ENCODE measurements around the gene TPRX2. TPM values are rescaled to one million over a fixed set of nuclear protein-coding genes. Genes with fewer than 3 reads are reported as not detected.
A peak's percentile ranks its signal among the peaks of the same experiment; 100 is the strongest.
"Not testable (repeated sequence)": the region's sequence is repeated elsewhere in the genome, so short reads cannot be mapped to it uniquely, and the experiment has no call there.

Gene TPRX2
- total RNA-seq = not detected in 2 replicates

GRCh38 chr19:47858646-47859285, at the start of gene TPRX2:
TPRX2 (plus strand) TSS chr19:47859235; CDS start chr19:47859247, 12 bp downstream.
- DNase-seq (ENCODE audit: low read depth); H3K27me3 ChIP-seq (ENCODE audit: control insufficient read depth, insufficient read depth, low read length); H3K36me3 ChIP-seq (ENCODE audit: control insufficient read depth, insufficient read depth, low read length); H3K4me3 ChIP-seq (ENCODE audit: low read depth, low read length): not testable (repeated sequence)

- DNase-seq (ENCODE audit: low read depth) = no peak
- TF ChIP-seq CTCF (IDR thresholded peaks at IDR 0.05; ENCODE audit: insufficient read depth, low read length, poor library complexity, severe bottlenecking) = peak; percentile 63
These were observed 45.6 kb upstream of the TPRX2 start for GRCh38 chr19:47813304-47813994.

GRCh38 chr19:47813995-47814328, 45.1 kb upstream of the TPRX2 start:
- no peak for DNase-seq (ENCODE audit: low read depth)
- TF ChIP-seq CTCF (IDR thresholded peaks at IDR 0.05; ENCODE audit: insufficient read depth, low read length, poor library complexity, severe bottlenecking) = no peak

More at GRCh38 chr19:47813304-47813994, 45.6 kb upstream of the TPRX2 start:
- H3K4me3 ChIP-seq (ENCODE audit: low read depth, low read length) = no peak overlapping the region
- no peaks in the 10 kb centered on the region for H3K36me3 ChIP-seq (ENCODE audit: control insufficient read depth, insufficient read depth, low read length)
- H3K27me3 ChIP-seq (ENCODE audit: control insufficient read depth, insufficient read depth, low read length) = peaks cover 3% of the 10 kb centered on the region

GRCh38 chr19:47816270-47816669, 42.8 kb upstream of the TPRX2 start:
- H3K4me3 ChIP-seq (ENCODE audit: low read depth, low read length); H3K36me3 ChIP-seq (ENCODE audit: control insufficient read depth, insufficient read depth, low read length); DNase-seq (ENCODE audit: low read depth): not testable (repeated sequence)
- H3K27me3 ChIP-seq (ENCODE audit: control insufficient read depth, insufficient read depth, low read length) = peaks cover 18% of the 10 kb centered on the region

More at GRCh38 chr19:47813995-47814328, 45.1 kb upstream of the TPRX2 start:
- Histone ChIP-seq H3K4me3 (ENCODE audit: low read depth, low read length) (no peak overlapping the region), H3K27me3 (ENCODE audit: control insufficient read depth, insufficient read depth, low read length) (peaks cover 3% of the 10 kb centered on the region), H3K36me3 (ENCODE audit: control insufficient read depth, insufficient read depth, low read length) (no peaks in the 10 kb centered on the region)

GRCh38 chr19:47818221-47818620, 40.8 kb upstream of the TPRX2 start:
- not testable (repeated sequence) for H3K4me3 ChIP-seq (ENCODE audit: low read depth, low read length); DNase-seq (ENCODE audit: low read depth); H3K36me3 ChIP-seq (ENCODE audit: control insufficient read depth, insufficient read depth, low read length)
- H3K27me3 ChIP-seq (ENCODE audit: control insufficient read depth, insufficient read depth, low read length) = peaks cover 29% of the 10 kb centered on the region

GRCh38 chr19:47819858-47820257, 39.2 kb upstream of the TPRX2 start:
- H3K36me3 ChIP-seq (ENCODE audit: control insufficient read depth, insufficient read depth, low read length) = no peaks in the 10 kb centered on the region
- peaks cover 29% of the 10 kb centered on the region for H3K27me3 ChIP-seq (ENCODE audit: control insufficient read depth, insufficient read depth, low read length)
- H3K4me3 ChIP-seq (ENCODE audit: low read depth, low read length) = no peak overlapping the region
- TF ChIP-seq CTCF (IDR thresholded peaks at IDR 0.05; ENCODE audit: insufficient read depth, low read length, poor library complexity, severe bottlenecking) = no peak
- no peak for DNase-seq (ENCODE audit: low read depth)

GRCh38 chr19:47820410-47820809, 38.6 kb upstream of the TPRX2 start:
- no peak for DNase-seq (ENCODE audit: low read depth)
- H3K4me3 ChIP-seq (ENCODE audit: low read depth, low read length) = no peak overlapping the region
- no peaks in the 10 kb centered on the region for H3K36me3 ChIP-seq (ENCODE audit: control insufficient read depth, insufficient read depth, low read length)
- H3K27me3 ChIP-seq (ENCODE audit: control insufficient read depth, insufficient read depth, low read length) = peaks cover 29% of the 10 kb centered on the region
- no peak for TF ChIP-seq CTCF (IDR thresholded peaks at IDR 0.05; ENCODE audit: insufficient read depth, low read length, poor library complexity, severe bottlenecking)

Measured in kidney epithelial cell (primary cell).